GM19455 (cell line): ENCODE data around the gene INHBC.
"Not testable (repeated sequence)": the region's sequence is repeated elsewhere in the genome, so short reads cannot be mapped to it uniquely, and the experiment has no call there.

Experiments used
- ATAC-seq: cut with Tn5 transposase; IDR thresholded peaks from one replicate; pipeline ENCODE4 v1.9.1; 2021; ENCODE audit not compliant: unreplicated experiment

Gene INHBC

GRCh38 chr12:57481671-57482070 lies 47.1 kb downstream of the INHBC start:
- ATAC-seq = no peak

GRCh38 chr12:57483466-57483865 lies 48.9 kb downstream of the INHBC start:
- no peak for ATAC-seq

DNA sequence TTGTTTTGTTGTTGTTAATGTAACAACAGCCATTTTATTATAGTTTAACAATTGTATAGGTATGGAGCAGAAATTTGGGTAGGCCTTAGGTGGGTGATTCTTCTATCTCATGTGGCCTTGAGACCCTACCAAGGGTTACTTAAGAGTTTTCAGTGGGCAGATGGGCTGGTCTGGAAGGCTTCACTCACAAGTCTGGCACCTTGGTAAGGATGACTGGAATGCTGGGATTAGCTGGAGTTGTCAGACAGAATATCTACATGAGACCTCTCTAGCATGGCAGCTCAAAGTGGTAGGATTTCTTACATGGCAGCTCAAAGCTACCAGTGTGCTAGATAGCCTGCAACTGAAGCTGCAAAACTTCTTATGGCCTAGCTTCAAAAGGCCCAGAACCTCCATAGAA lies 51.1 kb downstream of the INHBC start:
- ATAC-seq = no peak

GRCh38 chr12:57487055-57487596 lies 52.5 kb downstream of the INHBC start:
- no peak for ATAC-seq

DNA sequence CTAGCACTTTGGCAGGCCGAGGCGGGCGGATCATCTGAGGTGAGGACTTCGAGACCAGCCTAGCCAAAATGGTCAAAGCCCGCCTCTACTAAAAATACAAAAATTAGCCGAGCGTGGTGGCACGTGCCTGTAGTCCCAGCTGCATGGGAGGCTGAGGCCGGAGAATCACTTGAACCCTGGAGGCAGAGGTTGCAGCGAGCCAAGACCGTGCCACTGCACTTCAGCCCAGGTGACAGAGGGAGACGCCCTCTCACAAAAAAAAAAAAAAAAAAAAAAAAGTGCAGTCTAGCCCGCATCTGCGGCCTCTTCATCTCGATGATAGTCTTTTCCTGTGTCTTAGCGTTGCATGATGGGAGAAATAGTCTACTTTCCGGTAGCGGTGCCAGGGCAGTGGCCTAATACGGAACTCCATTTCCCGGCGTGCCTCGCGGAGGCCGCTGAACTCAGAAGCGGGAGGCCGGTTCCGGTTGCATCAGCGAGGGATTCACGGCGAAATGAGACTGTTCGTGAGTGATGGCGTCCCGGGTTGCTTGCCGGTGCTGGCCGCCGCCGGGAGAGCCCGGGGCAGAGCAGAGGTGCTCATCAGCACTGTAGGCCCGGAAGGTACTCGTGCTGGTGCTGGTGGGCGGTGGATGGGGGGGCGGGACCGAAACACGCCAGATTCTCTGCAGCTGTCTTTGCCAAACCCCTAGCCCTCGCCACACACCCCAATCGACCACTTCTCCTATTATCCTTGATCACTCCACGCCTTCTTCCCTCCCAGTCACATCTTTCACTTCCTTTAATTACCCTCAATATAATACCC lies 53.2 kb downstream of the INHBC start, which contains the start of gene MARS1:
MARS1 (plus strand) TSS at position 472 of the 805 bp plus-strand sequence; CDS start at position 495, 23 bp downstream.
- ATAC-seq = peak; percentile 97

DNA sequence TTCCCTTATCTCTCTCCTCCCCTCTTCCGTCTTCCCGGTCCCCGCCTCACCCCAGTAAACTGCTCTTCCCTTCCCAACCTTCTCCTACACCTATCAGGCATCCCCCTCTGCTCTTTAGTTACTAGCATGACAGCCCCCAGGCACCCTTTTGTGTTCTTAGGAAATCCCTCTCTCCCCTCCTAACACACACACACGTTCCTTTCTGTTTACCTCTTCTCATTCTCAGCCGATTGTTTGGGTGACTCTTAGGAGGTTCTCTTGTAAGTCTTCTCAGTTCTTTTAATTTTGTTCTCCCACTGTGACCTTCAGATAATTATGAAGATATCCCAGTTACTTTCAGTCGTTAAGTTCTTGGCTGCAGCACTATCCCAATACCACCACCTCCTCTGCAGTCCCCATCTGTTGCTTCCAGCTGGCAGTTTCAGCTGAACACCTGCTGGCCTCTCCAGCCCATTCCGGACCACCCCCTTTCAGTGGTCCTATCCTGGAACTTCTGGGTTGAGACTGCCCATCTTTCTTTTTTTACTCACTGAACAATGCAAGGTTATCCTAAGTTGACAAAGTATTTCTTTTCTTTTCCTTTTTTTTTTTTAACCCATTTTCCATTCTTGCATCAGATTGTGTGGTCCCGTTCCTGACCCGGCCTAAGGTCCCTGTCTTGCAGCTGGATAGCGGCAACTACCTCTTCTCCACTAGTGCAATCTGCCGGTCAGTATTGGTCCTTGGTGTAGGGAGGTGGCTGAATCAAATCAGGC lies 54.0 kb downstream of the INHBC start:
- ATAC-seq = peak; percentile 6

DNA sequence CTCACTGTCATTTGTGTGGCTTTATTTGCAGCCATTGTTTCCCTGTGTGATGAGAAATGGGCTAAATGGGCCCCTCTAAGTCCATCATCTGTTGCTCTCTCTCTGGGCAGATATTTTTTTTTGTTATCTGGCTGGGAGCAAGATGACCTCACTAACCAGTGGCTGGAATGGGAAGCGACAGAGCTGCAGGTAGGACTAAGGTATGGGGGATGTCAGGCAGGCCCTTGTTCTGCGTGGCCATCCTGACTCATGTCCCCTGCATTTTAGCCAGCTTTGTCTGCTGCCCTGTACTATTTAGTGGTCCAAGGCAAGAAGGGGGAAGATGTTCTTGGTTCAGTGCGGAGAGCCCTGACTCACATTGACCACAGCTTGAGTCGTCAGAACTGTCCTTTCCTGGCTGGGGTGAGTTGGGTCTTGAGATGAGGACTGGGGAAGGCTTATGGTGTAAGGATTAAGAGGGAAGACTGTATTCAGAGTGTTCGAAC lies 54.6 kb downstream of the INHBC start:
- no peak for ATAC-seq

GRCh38 chr12:57490126-57490525 lies 55.5 kb downstream of the INHBC start:
- no peak for ATAC-seq

GRCh38 chr12:57491393-57492280 lies 57.1 kb downstream of the INHBC start:
- no peak for ATAC-seq

GRCh38 chr12:57495051-57495701 lies 60.6 kb downstream of the INHBC start:
- not testable (repeated sequence) for ATAC-seq

- ATAC-seq = no peak
Measured at GRCh38 chr12:57496822-57497221, 62.2 kb downstream of the INHBC start.

- ATAC-seq = no peak
Measured at GRCh38 chr12:57497223-57498131, 62.9 kb downstream of the INHBC start.

DNA sequence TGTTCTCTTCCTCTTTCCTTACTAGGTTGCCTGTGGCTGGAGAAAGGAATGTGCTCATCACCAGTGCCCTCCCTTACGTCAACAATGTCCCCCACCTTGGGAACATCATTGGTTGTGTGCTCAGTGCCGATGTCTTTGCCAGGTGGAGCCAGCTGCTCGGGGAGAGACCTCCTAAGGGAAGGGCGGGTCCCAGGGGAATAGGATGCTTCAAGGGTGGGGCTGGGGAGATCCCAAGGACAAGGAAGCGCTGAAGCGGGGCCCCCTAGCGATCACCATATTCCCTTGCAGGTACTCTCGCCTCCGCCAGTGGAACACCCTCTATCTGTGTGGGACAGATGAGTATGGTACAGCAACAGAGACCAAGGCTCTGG lies 63.5 kb downstream of the INHBC start:
- no peak for ATAC-seq

DNA sequence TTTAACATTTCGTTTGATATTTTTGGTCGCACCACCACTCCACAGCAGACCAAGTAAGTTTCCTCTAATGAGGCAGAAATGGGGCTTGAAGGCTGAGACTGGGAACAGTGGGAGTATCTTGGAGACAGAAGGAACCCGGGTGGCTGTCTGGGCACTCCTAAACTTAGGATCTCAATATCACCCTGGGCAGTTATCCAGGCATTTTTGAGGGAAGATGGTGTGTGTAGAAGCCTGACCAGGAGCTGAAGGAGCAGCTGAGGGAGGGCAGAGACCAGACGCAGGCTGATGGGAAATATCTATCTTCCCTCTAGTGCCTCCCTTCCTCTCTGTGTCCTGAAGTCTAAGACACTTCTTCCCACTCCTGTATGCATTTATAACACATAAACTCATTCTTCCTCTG lies 64.0 kb downstream of the INHBC start:
- no peak for ATAC-seq

DNA sequence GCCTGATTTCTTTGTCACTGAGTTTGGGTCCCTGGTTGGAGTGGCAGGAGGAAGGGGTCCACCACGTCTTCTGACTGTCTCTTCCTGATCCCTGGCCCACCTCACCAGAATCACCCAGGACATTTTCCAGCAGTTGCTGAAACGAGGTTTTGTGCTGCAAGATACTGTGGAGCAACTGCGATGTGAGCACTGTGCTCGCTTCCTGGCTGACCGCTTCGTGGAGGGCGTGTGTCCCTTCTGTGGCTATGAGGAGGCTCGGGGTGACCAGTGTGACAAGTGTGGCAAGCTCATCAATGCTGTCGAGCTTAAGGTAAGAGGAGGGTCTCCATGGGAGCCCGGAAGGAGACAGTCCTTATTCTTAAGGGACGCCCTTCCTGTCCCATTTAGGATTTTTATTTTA lies 65.6 kb downstream of the INHBC start:
- no peak for ATAC-seq
